DOHH2 (cell line): ENCODE data around the gene BOK.

ENCODE experiments used
- EZH2phosphoT487 ChIP-seq: fragments of 200-600 bp; sonication (generic); IDR thresholded peaks from 2 replicates; pipeline ENCODE4 v1.6.1; 2017; ENCODE audit warnings: borderline replicate concordance, mild to moderate bottlenecking, antibody characterized with exemption, low read length, moderate library complexity, mixed read lengths
- TF ChIP-seq, protein P1 (sequence below): fragments of 200-600 bp; sonication (generic); IDR thresholded peaks from one replicate; pipeline ENCODE4 v1.5.1; 2014; ENCODE audit warnings: antibody characterized with exemption, mild to moderate bottlenecking, low read depth, low read length; ENCODE audit not compliant: poor library complexity, severe bottlenecking

DNA sequence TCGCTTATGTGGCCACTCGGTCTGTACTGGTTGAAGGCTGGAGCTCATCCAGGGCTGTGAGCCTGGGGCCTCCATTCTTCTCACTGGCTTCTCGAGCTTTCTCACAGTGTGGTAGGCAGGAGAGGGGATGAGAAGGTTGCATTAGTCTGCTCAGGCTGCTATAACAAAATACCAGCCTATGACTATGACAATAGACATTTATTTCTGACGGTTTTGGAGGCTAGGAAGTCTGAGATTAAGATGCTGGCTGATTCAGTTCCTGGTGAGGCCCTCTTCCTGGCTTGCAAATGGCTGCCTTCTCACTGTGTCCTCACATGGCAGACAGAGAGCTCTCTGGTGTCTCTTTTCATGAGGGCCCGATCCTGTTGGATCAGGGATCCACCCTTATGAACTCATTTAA lies 44.0 kb upstream of the BOK start:
- TF ChIP-seq, protein P1, sequence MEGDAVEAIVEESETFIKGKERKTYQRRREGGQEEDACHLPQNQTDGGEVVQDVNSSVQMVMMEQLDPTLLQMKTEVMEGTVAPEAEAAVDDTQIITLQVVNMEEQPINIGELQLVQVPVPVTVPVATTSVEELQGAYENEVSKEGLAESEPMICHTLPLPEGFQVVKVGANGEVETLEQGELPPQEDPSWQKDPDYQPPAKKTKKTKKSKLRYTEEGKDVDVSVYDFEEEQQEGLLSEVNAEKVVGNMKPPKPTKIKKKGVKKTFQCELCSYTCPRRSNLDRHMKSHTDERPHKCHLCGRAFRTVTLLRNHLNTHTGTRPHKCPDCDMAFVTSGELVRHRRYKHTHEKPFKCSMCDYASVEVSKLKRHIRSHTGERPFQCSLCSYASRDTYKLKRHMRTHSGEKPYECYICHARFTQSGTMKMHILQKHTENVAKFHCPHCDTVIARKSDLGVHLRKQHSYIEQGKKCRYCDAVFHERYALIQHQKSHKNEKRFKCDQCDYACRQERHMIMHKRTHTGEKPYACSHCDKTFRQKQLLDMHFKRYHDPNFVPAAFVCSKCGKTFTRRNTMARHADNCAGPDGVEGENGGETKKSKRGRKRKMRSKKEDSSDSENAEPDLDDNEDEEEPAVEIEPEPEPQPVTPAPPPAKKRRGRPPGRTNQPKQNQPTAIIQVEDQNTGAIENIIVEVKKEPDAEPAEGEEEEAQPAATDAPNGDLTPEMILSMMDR: no peak
- no peak for TF ChIP-seq EZH2phosphoT487
